HG03108 (cell line): ENCODE measurements around the gene SAMD8.
"Not testable (repeated sequence)": the region's sequence is repeated elsewhere in the genome, so short reads cannot be mapped to it uniquely, and the experiment has no call there.

ENCODE experiments used
- ATAC-seq: cut with Tn5 transposase; IDR thresholded peaks from one replicate; pipeline ENCODE4 v1.9.1; 2021; ENCODE audit warnings: moderate library complexity; ENCODE audit not compliant: unreplicated experiment

SAMD8 gene

GRCh38 chr10:75137533-75138438 lies 26.3 kb downstream of the SAMD8 start:
- ATAC-seq: no peak

DNA sequence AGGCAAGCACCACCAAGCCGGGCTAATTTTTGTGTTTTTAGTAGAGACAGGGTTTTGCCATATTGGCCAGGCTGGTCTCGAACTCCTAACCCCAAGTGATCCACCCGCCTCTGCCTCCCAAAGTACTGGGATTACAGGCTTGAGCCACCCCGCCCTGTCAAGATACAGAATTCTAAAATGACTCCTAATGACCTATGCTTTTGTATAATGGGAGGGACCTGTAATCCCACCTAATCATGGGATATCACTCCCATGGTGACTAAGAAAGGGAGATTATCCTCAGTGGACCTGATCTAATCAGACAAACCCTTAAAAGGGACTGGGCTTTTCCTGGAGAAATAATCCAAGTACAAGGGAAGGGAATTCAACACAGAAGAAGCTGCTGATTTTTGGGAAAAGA lies 28.8 kb downstream of the SAMD8 start:
- ATAC-seq: no peak

- no peak for ATAC-seq
These were observed 31.9 kb downstream of the SAMD8 start for GRCh38 chr10:75143353-75143752.

GRCh38 chr10:75145590-75145989 lies 34.1 kb downstream of the SAMD8 start:
- ATAC-seq: no peak

GRCh38 chr10:75146780-75147179 lies 35.3 kb downstream of the SAMD8 start:
- no peak for ATAC-seq

GRCh38 chr10:75150656-75151055 lies 39.2 kb downstream of the SAMD8 start:
- ATAC-seq: no peak

DNA sequence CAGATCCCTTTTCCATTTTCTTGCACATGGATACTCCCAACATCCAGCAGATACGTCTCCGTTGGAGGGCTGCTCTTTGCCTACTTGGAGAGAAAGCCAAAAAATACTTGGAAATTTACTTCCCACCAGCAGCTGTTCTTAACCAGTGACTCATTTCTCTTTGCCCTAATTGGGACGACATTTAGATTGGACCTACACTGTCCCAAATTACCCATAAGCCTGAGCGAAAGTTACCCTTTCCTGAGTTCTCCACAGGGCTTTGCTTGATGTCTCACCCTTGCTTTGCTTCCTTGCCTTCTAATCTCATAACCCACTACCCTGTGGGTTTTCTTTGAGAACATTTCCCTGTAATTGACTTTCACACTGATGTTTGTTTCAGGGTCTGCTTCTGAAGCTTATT lies 48.1 kb downstream of the SAMD8 start:
- ATAC-seq: no peak

GRCh38 chr10:75165684-75166622 lies 54.5 kb downstream of the SAMD8 start:
- peak; percentile 95 for ATAC-seq

DNA sequence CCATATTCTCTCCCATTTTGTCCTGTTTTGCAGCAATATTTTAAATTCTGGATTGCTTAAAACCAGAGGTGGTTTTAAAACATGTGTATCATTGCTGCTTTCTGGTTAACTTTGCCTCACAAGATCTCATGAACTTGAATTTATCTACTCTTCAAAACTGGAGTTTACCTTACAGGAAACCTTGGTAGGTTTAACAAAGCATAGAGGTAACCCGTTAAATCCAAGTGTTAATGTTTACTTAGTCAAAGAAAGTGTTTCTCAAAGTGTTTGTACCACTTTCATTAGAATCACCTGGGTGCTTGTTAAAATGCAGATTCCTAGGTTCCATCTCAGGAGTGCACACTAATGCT lies 55.1 kb downstream of the SAMD8 start:
- ATAC-seq: peak; percentile 18

- ATAC-seq: no peak
These were observed 56.8 kb downstream of the SAMD8 start for GRCh38 chr10:75168275-75168674.

GRCh38 chr10:75170215-75170614 lies 58.8 kb downstream of the SAMD8 start:
- no peak for ATAC-seq

DNA sequence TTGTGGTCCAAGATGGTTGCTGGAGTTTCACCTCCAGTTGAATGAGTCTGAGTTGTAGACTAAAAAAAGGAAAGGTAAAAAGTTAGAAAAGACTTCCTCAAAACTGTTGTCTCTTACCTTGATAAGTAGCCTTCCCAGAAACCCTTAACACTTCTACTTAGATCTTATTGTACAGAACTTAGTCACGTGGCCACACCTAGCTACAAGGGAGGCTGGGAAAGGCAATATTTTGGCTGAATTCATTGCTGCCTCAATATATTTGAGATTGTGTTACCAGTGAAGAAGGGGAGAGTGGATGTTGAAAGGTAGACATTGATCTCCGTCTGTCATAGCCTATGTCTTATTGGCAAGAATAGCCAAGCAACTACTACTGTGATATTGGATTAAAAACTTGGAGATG lies 63.6 kb downstream of the SAMD8 start:
- no peak for ATAC-seq

DNA sequence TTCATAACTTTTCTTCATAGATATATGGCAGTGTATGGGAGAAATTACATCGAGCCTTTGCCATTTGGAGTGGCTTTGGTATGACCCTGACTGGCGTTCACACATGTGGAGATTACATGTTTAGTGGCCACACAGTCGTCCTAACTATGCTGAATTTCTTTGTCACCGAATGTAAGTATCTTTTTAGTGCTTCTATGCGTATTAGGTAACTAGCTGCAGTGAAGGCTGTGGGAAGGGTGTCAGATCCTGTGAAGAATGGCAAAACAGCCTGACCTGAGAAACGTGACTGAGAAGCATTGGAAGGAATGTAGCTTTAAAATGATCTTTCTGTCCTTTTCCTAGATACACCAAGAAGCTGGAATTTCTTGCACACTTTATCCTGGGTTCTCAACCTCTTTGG lies 64.6 kb downstream of the SAMD8 start:
- no peak for ATAC-seq

GRCh38 chr10:75176736-75177135 lies 65.3 kb downstream of the SAMD8 start:
- ATAC-seq: no peak

- ATAC-seq: no peak
These were observed 68.3 kb downstream of the SAMD8 start for GRCh38 chr10:75179657-75180177.

DNA sequence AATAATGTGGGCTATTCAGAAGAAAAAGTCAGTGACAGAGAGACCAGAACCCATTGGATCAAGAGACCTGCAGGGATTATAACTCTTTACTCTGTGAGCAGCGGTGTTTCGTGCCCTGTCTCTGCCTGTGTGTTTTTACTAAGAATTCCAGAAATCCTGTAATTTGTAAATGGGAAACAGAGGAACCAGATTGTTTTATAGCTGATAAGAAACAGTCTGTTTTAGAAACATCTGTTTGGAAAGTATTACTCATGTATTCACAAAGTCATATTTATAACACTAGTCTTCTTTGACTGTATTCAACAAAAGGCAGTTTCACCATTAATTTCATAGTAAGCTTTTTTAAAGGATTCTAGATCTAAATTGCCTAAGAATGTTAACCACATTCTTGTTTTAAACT lies 69.1 kb downstream of the SAMD8 start:
- no peak for ATAC-seq

DNA sequence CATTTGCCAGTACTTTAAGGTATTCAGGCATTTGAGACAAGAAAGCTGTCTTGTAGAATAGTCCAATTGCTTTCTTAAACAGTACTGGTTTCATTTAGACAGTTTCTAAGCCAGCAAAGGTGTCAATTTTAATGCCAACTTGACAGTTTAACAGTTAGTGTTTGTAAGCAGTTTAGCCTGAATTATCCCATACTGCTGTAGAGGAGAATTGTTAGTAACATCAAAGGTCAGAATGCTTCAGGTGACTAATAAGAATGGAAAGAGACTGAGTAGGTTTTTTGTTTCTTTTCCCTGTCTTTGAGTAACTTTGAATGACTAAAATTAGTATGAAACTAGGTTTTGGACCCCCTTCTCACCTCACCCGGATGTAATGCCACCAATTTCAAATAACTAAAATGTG lies 69.6 kb downstream of the SAMD8 start:
- ATAC-seq: no peak

- ATAC-seq: no peak
These were observed 74.9 kb downstream of the SAMD8 start for GRCh38 chr10:75186310-75186709.

- no peak for ATAC-seq
These were observed 76.5 kb downstream of the SAMD8 start for GRCh38 chr10:75187961-75188426.

- not testable (repeated sequence) for ATAC-seq
These were observed 77.1 kb downstream of the SAMD8 start for GRCh38 chr10:75188522-75188921.

DNA sequence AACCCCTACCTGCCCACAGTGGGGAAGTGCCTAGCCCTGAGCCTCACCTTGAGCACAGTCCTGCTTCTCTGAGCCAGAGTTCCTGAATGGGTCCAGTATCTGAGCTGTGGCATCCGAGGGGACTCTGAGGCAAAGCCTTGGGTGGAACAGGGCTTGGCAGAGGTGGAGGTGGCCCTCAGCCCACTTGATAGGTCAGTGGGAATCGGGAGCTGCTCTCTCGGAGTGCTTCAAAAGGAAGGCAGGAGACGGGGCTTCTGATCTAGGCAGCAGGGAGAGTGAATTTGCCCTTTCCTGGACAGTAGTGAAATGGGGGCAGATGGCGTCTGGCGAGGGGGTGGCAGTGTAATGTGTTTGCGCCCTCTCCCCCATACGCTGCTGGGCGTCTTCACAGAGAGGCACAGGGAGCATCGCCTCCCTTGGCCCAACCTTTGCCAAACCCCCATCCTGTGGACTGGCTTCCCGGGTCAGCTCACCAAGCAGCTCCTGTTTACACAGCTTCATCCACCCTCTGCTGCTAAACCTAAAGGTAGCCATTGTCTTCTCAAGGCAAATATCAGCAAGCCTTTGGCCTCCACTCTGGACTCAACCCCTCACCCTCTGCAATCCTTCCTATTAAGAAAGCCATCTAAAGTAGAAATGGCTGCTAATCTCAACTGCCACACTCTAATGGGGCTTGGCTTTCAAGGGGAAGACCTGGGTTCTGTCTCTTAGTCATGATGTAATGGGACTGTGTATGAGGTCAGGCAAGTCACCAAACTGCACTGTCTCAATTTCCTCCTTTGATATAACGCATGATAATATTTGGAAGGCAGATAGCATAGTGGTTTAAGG lies 78.0 kb downstream of the SAMD8 start:
- ATAC-seq: no peak
